ENCODE data around the gene SGPP1. TPM values are rescaled to one million over a fixed set of nuclear protein-coding genes. Genes with fewer than 3 reads are reported as not detected.
"Not testable (repeated sequence)": the region's sequence is repeated elsewhere in the genome, so short reads cannot be mapped to it uniquely, and the experiment has no call there.

The SGPP1 gene
- polyA plus RNA-seq, 1 experiment: 14.5 TPM

GRCh38 chr14:63671987-63672386 lies 55.9 kb downstream of the SGPP1 start:
- no peak for DNase-seq (ENCODE audit: low read depth, low spot score)
- POLR2A ChIA-PET: no interaction called here
- H3K9me3 ChIP-seq (ENCODE audit: control insufficient read depth, insufficient read depth, low read length): no peaks in the 10 kb centered on the region
- no peaks in the 10 kb centered on the region for H3K27me3 ChIP-seq (ENCODE audit: control insufficient read depth, insufficient read depth, low read length)
- H3K4me3 ChIP-seq (ENCODE audit: low read depth, low read length): no peak overlapping the region
- no peak for TF ChIP-seq CTCF (IDR thresholded peaks at IDR 0.05; ENCODE audit: low read depth, low read length)
- H3K27ac ChIP-seq (ENCODE audit: low read depth, low read length): no peak overlapping the region
- CTCF ChIA-PET: no interaction called here

- POLR2A ChIA-PET: interaction anchor here (0.6 kb wide), 1 partner anchor 184 kb away, joined by 8 read pairs; no protein-coding TSS in a partner anchor
- CTCF ChIA-PET: no interaction called here
Observed at GRCh38 chr14:63670692-63671091, 57.2 kb downstream of the SGPP1 start.

GRCh38 chr14:63666335-63666734 lies 61.5 kb downstream of the SGPP1 start:
- no peak for DNase-seq (ENCODE audit: low read depth, low spot score)
- Histone ChIP-seq H3K27ac (ENCODE audit: low read depth, low read length) (no peak overlapping the region), H3K4me3 (ENCODE audit: low read depth, low read length) (no peak overlapping the region), H3K9me3 (ENCODE audit: control insufficient read depth, insufficient read depth, low read length) (peaks cover 7% of the 10 kb centered on the region; the same call in 1 of the 2 replicates), H3K27me3 (ENCODE audit: control insufficient read depth, insufficient read depth, low read length) (no peaks in the 10 kb centered on the region)
- no peak for TF ChIP-seq CTCF (IDR thresholded peaks at IDR 0.05; ENCODE audit: low read depth, low read length)
- ChIA-PET POLR2A (no interaction called here), CTCF (interaction anchor here (0.7 kb wide), 1 partner anchor 49 kb away, joined by 3 read pairs; no protein-coding TSS in a partner anchor)

More at GRCh38 chr14:63670692-63671091, 57.2 kb downstream of the SGPP1 start:
- H3K9me3 ChIP-seq (ENCODE audit: control insufficient read depth, insufficient read depth, low read length): no peaks in the 10 kb centered on the region
- H3K4me3 ChIP-seq (ENCODE audit: low read depth, low read length): no peak overlapping the region
- no peak for TF ChIP-seq CTCF (IDR thresholded peaks at IDR 0.05; ENCODE audit: low read depth, low read length)
- DNase-seq (ENCODE audit: low read depth, low spot score): no peak
- H3K27ac ChIP-seq (ENCODE audit: low read depth, low read length): no peak overlapping the region
- H3K27me3 ChIP-seq (ENCODE audit: control insufficient read depth, insufficient read depth, low read length): no peaks in the 10 kb centered on the region

GRCh38 chr14:63663428-63664341 lies 64.2 kb downstream of the SGPP1 start:
- POLR2A ChIA-PET: no interaction called here
- Histone ChIP-seq H3K27me3 (ENCODE audit: control insufficient read depth, insufficient read depth, low read length) (no peaks in the 10 kb centered on the region), H3K9me3 (ENCODE audit: control insufficient read depth, insufficient read depth, low read length) (peaks cover 7% of the 10 kb centered on the region; the same call in 1 of the 2 replicates), H3K27ac (ENCODE audit: low read depth, low read length) (no peak overlapping the region), H3K4me3 (ENCODE audit: low read depth, low read length) (no peak overlapping the region)
- CTCF ChIA-PET: no interaction called here
- TF ChIP-seq CTCF (IDR thresholded peaks at IDR 0.05; ENCODE audit: low read depth, low read length): no peak
- no peak for DNase-seq (ENCODE audit: low read depth, low spot score)

- TF ChIP-seq CTCF (IDR thresholded peaks at IDR 0.05; ENCODE audit: low read depth, low read length): no peak
- POLR2A ChIA-PET: no interaction called here
- Histone ChIP-seq H3K4me3 (ENCODE audit: low read depth, low read length) (no peak overlapping the region), H3K9me3 (ENCODE audit: control insufficient read depth, insufficient read depth, low read length) (peaks cover 7% of the 10 kb centered on the region; the same call in 1 of the 2 replicates), H3K27me3 (ENCODE audit: control insufficient read depth, insufficient read depth, low read length) (no peaks in the 10 kb centered on the region), H3K27ac (ENCODE audit: low read depth, low read length) (no peak overlapping the region)
- no peak for DNase-seq (ENCODE audit: low read depth, low spot score)
- CTCF ChIA-PET: no interaction called here
Observed at GRCh38 chr14:63662776-63663175, 65.1 kb downstream of the SGPP1 start.

GRCh38 chr14:63661881-63662280 lies 66.0 kb downstream of the SGPP1 start:
- POLR2A ChIA-PET: not testable (repeated sequence)

More at GRCh38 chr14:63661881-63662280, 66.0 kb downstream of the SGPP1 start:
- H3K4me3 ChIP-seq (ENCODE audit: low read depth, low read length); H3K27me3 ChIP-seq (ENCODE audit: control insufficient read depth, insufficient read depth, low read length); H3K9me3 ChIP-seq (ENCODE audit: control insufficient read depth, insufficient read depth, low read length); DNase-seq (ENCODE audit: low read depth, low spot score); H3K27ac ChIP-seq (ENCODE audit: low read depth, low read length): not testable (repeated sequence)
- CTCF ChIA-PET: interaction anchor here (0.6 kb wide), 1 partner anchor 48 kb away, joined by 3 read pairs; no protein-coding TSS in a partner anchor

All from AG04450 (cell line).